ENCODE results near the gene AHRR. TPM values are rescaled to one million over a fixed set of nuclear protein-coding genes. Genes with fewer than 3 reads are reported as not detected.

The AHRR gene
- total and polyA plus RNA-seq, 4 donors: 2.8 to 5.5 (median 3.8) TPM

GRCh38 chr5:462051-462481, 140.6 kb downstream of the AHRR start:
- peaks cover 83% of the 10 kb centered on the region for H3K36me3 ChIP-seq (ENCODE audit: control insufficient read depth, insufficient read depth, low read length)
- no peak for DNase-seq (ENCODE audit: low read depth in 4 of 6, low spot score in 6 of 6)
- H3K4me1 ChIP-seq (ENCODE audit: control insufficient read depth, insufficient read depth, low read length): no peaks in the 10 kb centered on the region
- WGBS (ENCODE audit: insufficient coverage): 92% methylated on average over 16 of the region's 24 CpGs
- H3K9me3 ChIP-seq (ENCODE audit: control insufficient read depth, insufficient read depth, low read length): no peaks in the 10 kb centered on the region
- no peak overlapping the region for H3K4me3 ChIP-seq (ENCODE audit: low read depth, low read length)
- no peaks in the 10 kb centered on the region for H3K27me3 ChIP-seq (ENCODE audit: control insufficient read depth, insufficient read depth, low read length)
- H3K27ac ChIP-seq (ENCODE audit: low read depth, low read length): no peak overlapping the region

GRCh38 chr5:463301-463700, 141.8 kb downstream of the AHRR start:
- Histone ChIP-seq H3K27me3 (ENCODE audit: control insufficient read depth, insufficient read depth, low read length) (no peaks in the 10 kb centered on the region), H3K4me1 (ENCODE audit: control insufficient read depth, insufficient read depth, low read length) (no peaks in the 10 kb centered on the region), H3K36me3 (ENCODE audit: control insufficient read depth, insufficient read depth, low read length) (peaks cover 75% of the 10 kb centered on the region), H3K9me3 (ENCODE audit: control insufficient read depth, insufficient read depth, low read length) (no peaks in the 10 kb centered on the region), H3K4me3 (ENCODE audit: low read depth, low read length) (no peak overlapping the region), H3K27ac (ENCODE audit: low read depth, low read length) (no peak overlapping the region)
- 90% methylated on average over 5 of the region's 7 CpGs for WGBS (ENCODE audit: insufficient coverage)
- no peak for DNase-seq (ENCODE audit: low read depth in 4 of 6, low spot score in 6 of 6)

GRCh38 chr5:463952-464351, 142.4 kb downstream of the AHRR start:
- no peak overlapping the region for H3K4me3 ChIP-seq (ENCODE audit: low read depth, low read length)
- 100% methylated on average over 2 of the region's 18 CpGs for WGBS (ENCODE audit: insufficient coverage)
- H3K36me3 ChIP-seq (ENCODE audit: control insufficient read depth, insufficient read depth, low read length): peaks cover 74% of the 10 kb centered on the region

GRCh38 chr5:464446-464842, 142.9 kb downstream of the AHRR start:
- Histone ChIP-seq H3K4me3 (ENCODE audit: low read depth, low read length) (no peak overlapping the region), H3K36me3 (ENCODE audit: control insufficient read depth, insufficient read depth, low read length) (peaks cover 78% of the 10 kb centered on the region), H3K4me1 (ENCODE audit: control insufficient read depth, insufficient read depth, low read length) (no peaks in the 10 kb centered on the region), H3K9me3 (ENCODE audit: control insufficient read depth, insufficient read depth, low read length) (no peaks in the 10 kb centered on the region), H3K27me3 (ENCODE audit: control insufficient read depth, insufficient read depth, low read length) (no peaks in the 10 kb centered on the region), H3K27ac (ENCODE audit: low read depth, low read length) (no peak overlapping the region)
- WGBS (ENCODE audit: insufficient coverage): 86% methylated on average over 19 of the region's 19 CpGs
- DNase-seq (ENCODE audit: low read depth in 4 of 6, low spot score in 6 of 6): no peak

More at GRCh38 chr5:463952-464351, 142.4 kb downstream of the AHRR start:
- no peaks in the 10 kb centered on the region for H3K9me3 ChIP-seq (ENCODE audit: control insufficient read depth, insufficient read depth, low read length)
- H3K27me3 ChIP-seq (ENCODE audit: control insufficient read depth, insufficient read depth, low read length): no peaks in the 10 kb centered on the region
- H3K27ac ChIP-seq (ENCODE audit: low read depth, low read length): no peak overlapping the region
- DNase-seq (ENCODE audit: low read depth in 4 of 6, low spot score in 6 of 6): no peak
- no peaks in the 10 kb centered on the region for H3K4me1 ChIP-seq (ENCODE audit: control insufficient read depth, insufficient read depth, low read length)

- H3K27me3 ChIP-seq (ENCODE audit: control insufficient read depth, insufficient read depth, low read length): no peaks in the 10 kb centered on the region
- H3K27ac ChIP-seq (ENCODE audit: low read depth, low read length): no peak overlapping the region
- no peaks in the 10 kb centered on the region for H3K9me3 ChIP-seq (ENCODE audit: control insufficient read depth, insufficient read depth, low read length)
- H3K4me3 ChIP-seq (ENCODE audit: low read depth, low read length): no peak overlapping the region
- 96% methylated on average over 59 of the region's 63 CpGs for whole genome bisulfite sequencing (ENCODE audit: insufficient coverage)
- no peaks in the 10 kb centered on the region for H3K4me1 ChIP-seq (ENCODE audit: control insufficient read depth, insufficient read depth, low read length)
- no peak for DNase-seq (ENCODE audit: low read depth in 4 of 6, low spot score in 6 of 6)
- H3K36me3 ChIP-seq (ENCODE audit: control insufficient read depth, insufficient read depth, low read length): peaks cover 77% of the 10 kb centered on the region
Measured at GRCh38 chr5:464843-465590, 143.5 kb downstream of the AHRR start.

GRCh38 chr5:465591-466403, 144.3 kb downstream of the AHRR start:
- peaks cover 76% of the 10 kb centered on the region for H3K36me3 ChIP-seq (ENCODE audit: control insufficient read depth, insufficient read depth, low read length)
- H3K27ac ChIP-seq (ENCODE audit: low read depth, low read length): no peak overlapping the region
- H3K27me3 ChIP-seq (ENCODE audit: control insufficient read depth, insufficient read depth, low read length): no peaks in the 10 kb centered on the region
- H3K4me3 ChIP-seq (ENCODE audit: low read depth, low read length): no peak overlapping the region
- H3K4me1 ChIP-seq (ENCODE audit: control insufficient read depth, insufficient read depth, low read length): peaks cover 1% of the 10 kb centered on the region
- WGBS (ENCODE audit: insufficient coverage): 93% methylated on average over 29 of the region's 29 CpGs
- no peak for DNase-seq (ENCODE audit: low read depth in 4 of 6, low spot score in 6 of 6)
- no peaks in the 10 kb centered on the region for H3K9me3 ChIP-seq (ENCODE audit: control insufficient read depth, insufficient read depth, low read length)

- H3K36me3 ChIP-seq (ENCODE audit: control insufficient read depth, insufficient read depth, low read length): peaks cover 79% of the 10 kb centered on the region
- no peak overlapping the region for H3K27ac ChIP-seq (ENCODE audit: low read depth, low read length)
- DNase-seq (ENCODE audit: low read depth in 4 of 6, low spot score in 6 of 6): no peak
- no peaks in the 10 kb centered on the region for H3K27me3 ChIP-seq (ENCODE audit: control insufficient read depth, insufficient read depth, low read length)
- no peaks in the 10 kb centered on the region for H3K9me3 ChIP-seq (ENCODE audit: control insufficient read depth, insufficient read depth, low read length)
- peaks cover 11% of the 10 kb centered on the region for H3K4me1 ChIP-seq (ENCODE audit: control insufficient read depth, insufficient read depth, low read length)
- WGBS (ENCODE audit: insufficient coverage): 94% methylated on average over 28 of the region's 30 CpGs
- no peak overlapping the region for H3K4me3 ChIP-seq (ENCODE audit: low read depth, low read length)
Measured at GRCh38 chr5:466661-467310, 145.3 kb downstream of the AHRR start.

GRCh38 chr5:468401-468800, 146.9 kb downstream of the AHRR start:
- Histone ChIP-seq H3K27me3 (ENCODE audit: control insufficient read depth, insufficient read depth, low read length) (no peaks in the 10 kb centered on the region), H3K4me1 (ENCODE audit: control insufficient read depth, insufficient read depth, low read length) (peaks cover 18% of the 10 kb centered on the region), H3K36me3 (ENCODE audit: control insufficient read depth, insufficient read depth, low read length) (peaks cover 67% of the 10 kb centered on the region), H3K27ac (ENCODE audit: low read depth, low read length) (no peak overlapping the region), H3K9me3 (ENCODE audit: control insufficient read depth, insufficient read depth, low read length) (no peaks in the 10 kb centered on the region), H3K4me3 (ENCODE audit: low read depth, low read length) (no peak overlapping the region)
- no peak for DNase-seq (ENCODE audit: low read depth in 4 of 6, low spot score in 6 of 6)
- 80% methylated on average over 1 of the region's 6 CpGs for WGBS (ENCODE audit: insufficient coverage)

- no peaks in the 10 kb centered on the region for H3K9me3 ChIP-seq (ENCODE audit: control insufficient read depth, insufficient read depth, low read length)
- no peak overlapping the region for H3K4me3 ChIP-seq (ENCODE audit: low read depth, low read length)
- no peak overlapping the region for H3K27ac ChIP-seq (ENCODE audit: low read depth, low read length)
- no peak for DNase-seq (ENCODE audit: low read depth in 4 of 6, low spot score in 6 of 6)
- peaks cover 29% of the 10 kb centered on the region for H3K4me1 ChIP-seq (ENCODE audit: control insufficient read depth, insufficient read depth, low read length)
- 93% methylated on average over 16 of the region's 19 CpGs for WGBS (ENCODE audit: insufficient coverage)
- peaks cover 55% of the 10 kb centered on the region for H3K36me3 ChIP-seq (ENCODE audit: control insufficient read depth, insufficient read depth, low read length)
- peaks cover 3% of the 10 kb centered on the region for H3K27me3 ChIP-seq (ENCODE audit: control insufficient read depth, insufficient read depth, low read length)
Measured at GRCh38 chr5:469752-470483, 148.4 kb downstream of the AHRR start.

Measured in spinal cord (tissue), 10 donors.